Measurements from ENCODE around the gene SENP7. TPM values are rescaled to one million over a fixed set of nuclear protein-coding genes. Genes with fewer than 3 reads are reported as not detected.

SENP7 gene
- polyA plus RNA-seq, 1 of the 3 experiments (the other 2 are of a cell fraction) = 2.7 TPM

DNA sequence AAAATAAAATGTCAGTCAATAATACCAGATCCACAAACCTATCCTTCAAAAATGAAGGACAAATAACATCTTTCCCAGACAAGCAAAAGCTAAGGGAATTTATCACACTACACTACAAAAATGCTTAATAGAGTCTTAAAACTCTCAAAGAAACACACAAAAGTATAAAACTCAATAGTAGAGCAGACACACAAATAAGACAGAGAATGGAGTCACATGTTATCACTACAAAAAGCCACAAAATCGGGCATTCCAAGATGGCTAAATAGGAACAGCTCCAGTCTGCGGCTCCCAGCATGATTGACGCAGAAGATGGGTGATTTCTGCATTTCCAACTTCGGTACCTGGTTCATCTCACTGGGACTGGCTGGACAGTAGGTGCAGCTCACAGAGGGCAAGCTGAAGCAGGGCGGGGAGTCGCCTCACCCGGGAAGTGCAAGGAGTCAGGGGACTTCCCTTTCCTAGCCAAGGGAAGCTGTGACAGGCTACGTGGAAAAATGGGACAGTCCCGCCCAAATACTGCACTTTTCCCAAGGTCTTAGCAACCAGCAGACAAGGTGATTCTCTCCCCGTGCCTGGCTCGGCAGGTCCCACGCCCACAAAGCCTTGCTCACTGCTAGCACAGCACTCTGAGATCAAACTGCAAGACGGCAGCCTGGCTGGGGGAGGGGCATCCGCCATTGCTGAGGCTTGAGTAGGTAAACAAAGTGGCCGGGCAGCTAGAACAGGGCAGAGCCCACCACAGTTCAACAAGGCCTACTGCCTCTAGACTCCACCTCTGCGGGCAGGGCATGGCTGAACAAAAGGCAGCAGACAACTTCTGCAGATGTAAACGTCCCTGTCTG lies 46.3 kb downstream of the SENP7 start:
- CTCF ChIA-PET = interaction anchor here (1.6 kb wide), 1 partner anchor 47 kb away, joined by 3 read pairs; the partner anchor contains the start of gene SENP7
- H2AFZ ChIP-seq (ENCODE audit: low read depth) = no peak overlapping the region
- no peak overlapping the region for H3K9ac ChIP-seq
- H3K9me2 ChIP-seq = no peaks in the 10 kb centered on the region
- DNase-seq = no peak
- no peaks in the 10 kb centered on the region for H3K4me1 ChIP-seq (ENCODE audit: control insufficient read depth in 1 of 2, insufficient read depth in 2 of 2, low read depth in 1 of 2, low read length in 1 of 2)
- H3F3A ChIP-seq (replicated peaks; ENCODE audit: insufficient read depth) = no peaks in the 10 kb centered on the region
- 67% methylated on average over 5 of the region's 17 CpGs for WGBS (ENCODE audit: low lambda C conversion rate)
- no peaks in the 10 kb centered on the region for H3K27me3 ChIP-seq (ENCODE audit: insufficient read depth)
- no peak overlapping the region for H3K27ac ChIP-seq (ENCODE audit: low read depth in 2 of 2, low read length in 1 of 2)
- H3K4me2 ChIP-seq = no peak overlapping the region
- peaks cover 23% of the 10 kb centered on the region; the same call in 1 of the 2 replicates for H3K79me2 ChIP-seq (ENCODE audit: insufficient read depth)
- no peak overlapping the region for H3K4me3 ChIP-seq (ENCODE audit: low read depth in 2 of 2, low read length in 1 of 2)
- TF ChIP-seq TCF12 (IDR thresholded peaks at IDR 0.05) (no peak), FOXJ3 (CRISPR knock-in tag; IDR thresholded peaks at IDR 0.05) (no peak), RCOR1 (IDR thresholded peaks at IDR 0.05; ENCODE audit: low read length) (no peak), FOXM1 (IDR thresholded peaks at IDR 0.05; ENCODE audit: low read depth) (no peak), SIN3A (IDR thresholded peaks at IDR 0.05; ENCODE audit: borderline replicate concordance, low read depth, low read length) (no peak)
- TF ChIP-seq, protein P1, sequence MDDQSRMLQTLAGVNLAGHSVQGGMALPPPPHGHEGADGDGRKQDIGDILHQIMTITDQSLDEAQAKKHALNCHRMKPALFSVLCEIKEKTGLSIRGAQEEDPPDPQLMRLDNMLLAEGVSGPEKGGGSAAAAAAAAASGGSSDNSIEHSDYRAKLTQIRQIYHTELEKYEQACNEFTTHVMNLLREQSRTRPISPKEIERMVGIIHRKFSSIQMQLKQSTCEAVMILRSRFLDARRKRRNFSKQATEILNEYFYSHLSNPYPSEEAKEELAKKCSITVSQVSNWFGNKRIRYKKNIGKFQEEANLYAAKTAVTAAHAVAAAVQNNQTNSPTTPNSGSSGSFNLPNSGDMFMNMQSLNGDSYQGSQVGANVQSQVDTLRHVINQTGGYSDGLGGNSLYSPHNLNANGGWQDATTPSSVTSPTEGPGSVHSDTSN (IDR thresholded peaks at IDR 0.05) = no peak
- H4K20me1 ChIP-seq (ENCODE audit: insufficient read depth) = no peaks in the 10 kb centered on the region
- no peaks in the 10 kb centered on the region for H3K9me3 ChIP-seq
- POLR2A ChIA-PET = no interaction called here
- peaks cover 0 to 2% of the 10 kb centered on the region in 2 experiments for H3K36me3 ChIP-seq (replicated peaks in 1 of 2; ENCODE audit: control insufficient read depth in 1 of 2, insufficient read depth in 2 of 2, low read length in 1 of 2)

DNA sequence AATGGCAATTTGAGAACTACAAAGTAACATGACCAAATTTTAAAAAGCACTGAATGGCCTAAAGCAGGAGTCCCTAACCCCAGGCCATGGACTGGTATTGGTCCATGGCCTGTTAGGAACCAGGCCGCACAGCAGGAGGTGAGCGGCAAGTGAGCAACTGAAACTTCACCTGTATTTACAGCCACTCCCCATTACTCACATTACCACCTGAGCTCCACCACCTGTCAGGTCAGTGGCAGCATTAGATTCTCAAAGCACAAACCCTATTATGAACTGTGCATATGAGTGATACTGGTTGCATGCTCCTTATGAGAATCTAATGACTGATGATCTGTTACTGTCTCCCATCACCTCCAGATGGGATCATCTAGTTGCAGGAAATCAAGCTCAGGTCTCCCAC lies 48.8 kb downstream of the SENP7 start:
- ChIA-PET POLR2A (no interaction called here), CTCF (no interaction called here)
- Histone ChIP-seq H2AFZ (ENCODE audit: low read depth) (no peak overlapping the region), H3K27me3 (ENCODE audit: insufficient read depth) (no peaks in the 10 kb centered on the region), H3K4me2 (no peak overlapping the region), H3K9ac (no peak overlapping the region), H3K9me2 (no peaks in the 10 kb centered on the region), H3K4me1 (ENCODE audit: control insufficient read depth in 1 of 2, insufficient read depth in 2 of 2, low read depth in 1 of 2, low read length in 1 of 2) (no peaks in the 10 kb centered on the region), H3K9me3 (no peaks in the 10 kb centered on the region), H3K27ac (ENCODE audit: low read depth in 2 of 2, low read length in 1 of 2) (no peak overlapping the region), H3K36me3 (replicated peaks in 1 of 2; ENCODE audit: control insufficient read depth in 1 of 2, insufficient read depth in 2 of 2, low read length in 1 of 2) (peaks cover 0 to 5% of the 10 kb centered on the region in 2 experiments), H3F3A (replicated peaks; ENCODE audit: insufficient read depth) (no peaks in the 10 kb centered on the region), H3K79me2 (ENCODE audit: insufficient read depth) (peaks cover 24% of the 10 kb centered on the region), H3K4me3 (ENCODE audit: low read depth in 2 of 2, low read length in 1 of 2) (no peak overlapping the region), H4K20me1 (ENCODE audit: insufficient read depth) (no peaks in the 10 kb centered on the region)
- no peak for TF ChIP-seq TCF12 (IDR thresholded peaks at IDR 0.05)
- no peak for DNase-seq
- WGBS (ENCODE audit: low lambda C conversion rate) = 100% methylated on average over 2 of the region's 2 CpGs

DNA sequence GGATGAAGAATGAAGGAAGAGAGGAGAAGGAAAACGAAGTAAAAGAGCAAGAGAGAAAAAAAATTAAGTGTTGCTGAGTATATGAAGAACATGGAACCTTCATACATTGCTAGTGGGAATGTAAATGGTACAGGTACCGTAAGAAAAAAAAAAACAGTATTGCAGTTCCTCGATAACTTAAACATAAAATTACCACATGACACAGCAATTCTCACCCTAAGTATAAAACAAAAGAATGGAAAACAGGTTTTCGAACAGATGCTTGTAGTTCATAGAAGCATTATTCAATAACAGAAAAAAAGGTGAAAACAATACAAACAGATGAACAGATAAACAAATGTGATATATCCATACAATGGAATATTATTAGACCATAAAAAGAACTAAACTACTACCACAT lies 51.6 kb downstream of the SENP7 start:
- ChIA-PET CTCF (no interaction called here), POLR2A (no interaction called here)
- H3K4me3 ChIP-seq (ENCODE audit: low read depth in 2 of 2, low read length in 1 of 2) = no peak overlapping the region
- no peak overlapping the region for H3K9ac ChIP-seq
- no peak overlapping the region for H3K4me2 ChIP-seq
- H3K79me2 ChIP-seq (ENCODE audit: insufficient read depth) = peaks cover 24% of the 10 kb centered on the region
- WGBS (ENCODE audit: low lambda C conversion rate) = 65% methylated on average over 4 of the region's 4 CpGs
- H3F3A ChIP-seq (replicated peaks; ENCODE audit: insufficient read depth) = no peaks in the 10 kb centered on the region
- no peaks in the 10 kb centered on the region for H4K20me1 ChIP-seq (ENCODE audit: insufficient read depth)
- DNase-seq = no peak
- no peaks in the 10 kb centered on the region for H3K9me3 ChIP-seq
- no peaks in the 10 kb centered on the region for H3K9me2 ChIP-seq
- no peaks in the 10 kb centered on the region for H3K27me3 ChIP-seq (ENCODE audit: insufficient read depth)
- no peak overlapping the region for H3K27ac ChIP-seq (ENCODE audit: low read depth in 2 of 2, low read length in 1 of 2)
- no peak overlapping the region for H2AFZ ChIP-seq (ENCODE audit: low read depth)
- H3K36me3 ChIP-seq (replicated peaks in 1 of 2; ENCODE audit: control insufficient read depth in 1 of 2, insufficient read depth in 2 of 2, low read length in 1 of 2) = peaks cover 11 to 12% of the 10 kb centered on the region in 2 experiments
- TF ChIP-seq MEF2A (IDR thresholded peaks at IDR 0.05; ENCODE audit: borderline replicate concordance, low read depth) = no peak
- TF ChIP-seq RXRA (IDR thresholded peaks at IDR 0.05; ENCODE audit: borderline replicate concordance, low read depth) = no peak
- TF ChIP-seq TAF1 (IDR thresholded peaks at IDR 0.05; ENCODE audit: borderline replicate concordance, low read depth, low read length) = no peak
- TF ChIP-seq GATA2 (CRISPR knock-in tag; IDR thresholded peaks at IDR 0.05) = no peak
- TF ChIP-seq RCOR1 (IDR thresholded peaks at IDR 0.05; ENCODE audit: low read length) = no peak
- TF ChIP-seq JUND (IDR thresholded peaks at IDR 0.05) = no peak
- no peak for TF ChIP-seq GABPA (IDR thresholded peaks at IDR 0.05; ENCODE audit: low read depth)
- no peak for TF ChIP-seq SIN3A (IDR thresholded peaks at IDR 0.05; ENCODE audit: borderline replicate concordance, low read depth, low read length)
- TF ChIP-seq NRF1 (IDR thresholded peaks at IDR 0.05; ENCODE audit: low read depth, low read length) = no peak
- no peak for TF ChIP-seq EP300 (IDR thresholded peaks at IDR 0.05; ENCODE audit: borderline replicate concordance in 1 of 2, low read depth in 1 of 2, low read length in 1 of 2)
- TF ChIP-seq NFIC (IDR thresholded peaks at IDR 0.05; ENCODE audit: borderline replicate concordance) = no peak
- no peak for TF ChIP-seq YY1 (IDR thresholded peaks at IDR 0.05; ENCODE audit: low read depth)
- no peak for TF ChIP-seq TCF12 (IDR thresholded peaks at IDR 0.05)
- TF ChIP-seq, protein P2, sequence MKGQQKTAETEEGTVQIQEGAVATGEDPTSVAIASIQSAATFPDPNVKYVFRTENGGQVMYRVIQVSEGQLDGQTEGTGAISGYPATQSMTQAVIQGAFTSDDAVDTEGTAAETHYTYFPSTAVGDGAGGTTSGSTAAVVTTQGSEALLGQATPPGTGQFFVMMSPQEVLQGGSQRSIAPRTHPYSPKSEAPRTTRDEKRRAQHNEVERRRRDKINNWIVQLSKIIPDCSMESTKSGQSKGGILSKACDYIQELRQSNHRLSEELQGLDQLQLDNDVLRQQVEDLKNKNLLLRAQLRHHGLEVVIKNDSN (IDR thresholded peaks at IDR 0.05; ENCODE audit: borderline replicate concordance, low read depth) = no peak
- H3K4me1 ChIP-seq (ENCODE audit: control insufficient read depth in 1 of 2, insufficient read depth in 2 of 2, low read depth in 1 of 2, low read length in 1 of 2) = no peaks in the 10 kb centered on the region

Data from SK-N-SH (cell line).